AG04449 (cell line): ENCODE measurements around the gene LRP2BP.

ENCODE experiments used
- CTCF ChIA-PET: fragments of 350-600 bp; formaldehyde crosslinking; extraction: SDS; loops from one replicate; lab custom pipeline; 2021; ENCODE audit warnings: antibody characterized with exemption; lab: Yijun Ruan, JAX
- POLR2A ChIA-PET: fragments of 400-600, 350-600 bp; formaldehyde crosslinking; extraction: SDS; loops from one replicate; lab custom pipeline; 2020; ENCODE audit warnings: antibody characterized with exemption, inconsistent platforms; lab: Yijun Ruan, JAX
- DNase-seq: peaks from one replicate; pipeline ENCODE4 v3.0.0-alpha.2; 2010; ENCODE audit warnings: low read depth, low spot score
- H3K4me3 ChIP-seq: 2 replicates; pipeline ENCODE4 v1.5.1; 2011; ENCODE audit warnings: low read depth, mild to moderate bottlenecking, control low read depth, low read length
- TF ChIP-seq, protein P1 (sequence below): IDR thresholded peaks from one replicate; pipeline ENCODE4 v1.5.1; 2011; ENCODE audit warnings: mild to moderate bottlenecking, moderate library complexity, low read length, control low read depth, inconsistent platforms; ENCODE audit not compliant: insufficient read depth; ENCODE audit errors: missing control alignments

The LRP2BP gene

GRCh38 chr4:185398618-185399017, 2.9 kb upstream of the LRP2BP start:
- TF ChIP-seq, protein P1, sequence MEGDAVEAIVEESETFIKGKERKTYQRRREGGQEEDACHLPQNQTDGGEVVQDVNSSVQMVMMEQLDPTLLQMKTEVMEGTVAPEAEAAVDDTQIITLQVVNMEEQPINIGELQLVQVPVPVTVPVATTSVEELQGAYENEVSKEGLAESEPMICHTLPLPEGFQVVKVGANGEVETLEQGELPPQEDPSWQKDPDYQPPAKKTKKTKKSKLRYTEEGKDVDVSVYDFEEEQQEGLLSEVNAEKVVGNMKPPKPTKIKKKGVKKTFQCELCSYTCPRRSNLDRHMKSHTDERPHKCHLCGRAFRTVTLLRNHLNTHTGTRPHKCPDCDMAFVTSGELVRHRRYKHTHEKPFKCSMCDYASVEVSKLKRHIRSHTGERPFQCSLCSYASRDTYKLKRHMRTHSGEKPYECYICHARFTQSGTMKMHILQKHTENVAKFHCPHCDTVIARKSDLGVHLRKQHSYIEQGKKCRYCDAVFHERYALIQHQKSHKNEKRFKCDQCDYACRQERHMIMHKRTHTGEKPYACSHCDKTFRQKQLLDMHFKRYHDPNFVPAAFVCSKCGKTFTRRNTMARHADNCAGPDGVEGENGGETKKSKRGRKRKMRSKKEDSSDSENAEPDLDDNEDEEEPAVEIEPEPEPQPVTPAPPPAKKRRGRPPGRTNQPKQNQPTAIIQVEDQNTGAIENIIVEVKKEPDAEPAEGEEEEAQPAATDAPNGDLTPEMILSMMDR = no peak
- POLR2A ChIA-PET = no interaction called here
- CTCF ChIA-PET = interaction anchor here (2.0 to 4.8 kb wide), 2 partner anchors 214 to 639 kb away, joined by 5 to 28 read pairs; no protein-coding TSS in a partner anchor
- DNase-seq = no peak
- no peak overlapping the region for H3K4me3 ChIP-seq

DNA sequence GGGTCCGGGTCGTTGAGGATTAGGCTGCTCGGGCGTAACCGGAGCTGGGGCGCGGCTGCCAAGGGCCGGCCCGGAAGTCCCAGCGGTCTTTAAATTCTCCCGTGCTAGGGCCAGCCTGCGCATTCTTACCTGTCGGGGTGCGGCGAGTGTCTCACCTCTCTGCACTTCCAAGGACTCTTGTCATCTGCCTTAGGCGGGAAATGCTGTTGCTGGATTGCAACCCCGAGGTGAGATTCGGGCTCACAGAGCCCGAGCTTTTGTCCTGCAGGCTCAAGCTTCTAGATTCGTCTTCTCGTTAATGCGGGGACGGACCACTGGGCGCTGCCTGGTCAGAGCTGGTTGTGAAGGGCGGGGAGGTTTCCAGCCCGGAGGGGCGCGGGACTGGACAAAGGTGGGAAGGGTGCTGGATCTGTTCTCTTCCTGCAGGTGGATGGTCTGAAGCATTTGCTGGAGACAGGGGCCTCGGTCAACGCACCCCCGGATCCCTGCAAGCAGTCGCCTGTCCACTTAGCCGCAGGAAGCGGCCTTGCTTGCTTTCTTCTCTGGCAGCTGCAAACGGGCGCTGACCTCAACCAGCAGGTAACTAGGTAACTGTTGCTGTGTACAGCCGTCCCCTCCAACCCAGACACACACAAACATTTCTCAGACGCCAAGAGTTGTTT, 1.1 kb upstream of the LRP2BP start, which contains the start of gene ANKRD37:
ANKRD37 (plus strand) TSS at position 118 of the 662 bp plus-strand sequence; CDS start at position 201, 83 bp downstream.
- TF ChIP-seq, protein P1 = no peak
- ChIA-PET CTCF (interaction anchor here (0.8 to 4.8 kb wide), 5 partner anchors 9 to 256 kb away, joined by 3 to 28 read pairs (median 3); no protein-coding TSS in a partner anchor), POLR2A (interaction anchor here (1.0 to 2.4 kb wide), 7 partner anchors 12 to 195 kb away, joined by 3 to 7 read pairs (median 3); no protein-coding TSS in a partner anchor)
- no peak for DNase-seq
- H3K4me3 ChIP-seq = peak within 1 kb of the TSS; percentile 76

GRCh38 chr4:185395956-185396723, 416 bp upstream of the LRP2BP start:
- peak overlapping the region; percentile 76 for H3K4me3 ChIP-seq
- peak; percentile 88 for DNase-seq
- TF ChIP-seq, protein P1 = no peak
- POLR2A ChIA-PET = interaction anchor here (0.8 to 2.4 kb wide), 9 partner anchors 10 to 194 kb away, joined by 3 to 7 read pairs (median 3); no protein-coding TSS in a partner anchor
- CTCF ChIA-PET = interaction anchor here (0.9 to 4.8 kb wide), 3 partner anchors 202 to 255 kb away, joined by 3 to 28 read pairs (median 5); no protein-coding TSS in a partner anchor

DNA sequence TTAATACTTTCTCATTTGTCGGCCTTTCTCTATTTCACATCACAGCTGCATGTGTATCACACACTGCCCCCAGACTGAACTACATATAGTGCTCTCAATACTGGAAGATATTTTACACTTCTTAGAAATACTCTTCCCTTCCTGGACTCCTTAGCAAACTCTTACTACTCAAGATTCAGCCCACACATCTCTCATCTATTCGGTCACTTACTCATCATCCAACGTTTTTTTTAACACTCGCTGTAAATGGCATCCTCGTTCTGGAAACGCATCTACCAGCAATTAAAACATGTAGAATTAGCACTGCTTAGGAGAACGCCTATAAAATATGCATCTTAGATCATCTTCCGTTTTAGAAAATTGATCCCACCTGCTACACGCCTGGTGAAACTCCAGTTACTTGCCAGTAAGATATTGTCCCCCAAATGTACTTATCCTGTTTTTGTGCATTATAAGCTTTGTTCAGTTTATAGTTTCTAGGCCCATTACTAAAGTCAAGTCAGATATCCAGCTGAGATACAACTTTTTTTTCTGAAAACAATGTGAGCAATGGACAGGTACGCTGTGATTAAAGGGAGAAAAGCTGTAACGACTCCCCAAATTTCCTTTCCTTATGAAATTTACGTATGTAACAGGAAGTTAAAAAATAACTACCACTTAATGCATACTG, 1.0 kb downstream of the LRP2BP start:
- no peak for DNase-seq
- ChIA-PET POLR2A (interaction anchor here (1.5 kb wide), 1 partner anchor 9 kb away, joined by 4 read pairs; no protein-coding TSS in a partner anchor), CTCF (interaction anchor here (4.8 kb wide), 1 partner anchor 210 kb away, joined by 28 read pairs; no protein-coding TSS in a partner anchor)
- TF ChIP-seq, protein P1 = no peak
- H3K4me3 ChIP-seq = peak overlapping the region; percentile 12

DNA sequence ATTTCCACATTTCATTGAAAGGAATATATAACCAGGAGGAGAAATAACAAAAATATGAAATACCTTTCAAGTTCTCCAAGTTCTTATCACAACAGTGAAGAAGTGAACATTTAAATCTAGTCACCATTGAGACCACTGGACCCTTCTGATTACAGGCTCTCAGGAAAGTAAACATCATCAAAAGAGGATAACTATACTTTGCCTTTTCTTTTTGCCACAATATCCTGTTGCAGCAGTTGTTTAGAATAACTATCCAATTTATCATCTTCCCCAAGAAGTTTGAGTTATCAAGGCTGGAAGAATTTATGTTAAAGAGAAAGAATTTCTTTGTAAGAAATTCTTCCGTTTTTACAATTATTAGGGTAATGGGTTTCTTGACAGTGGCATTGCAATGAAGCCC, 3.6 kb downstream of the LRP2BP start:
- POLR2A ChIA-PET = no interaction called here
- TF ChIP-seq, protein P1 = no peak
- CTCF ChIA-PET = no interaction called here
- DNase-seq = no peak
- H3K4me3 ChIP-seq = no peak overlapping the region
